Liver (tissue), 9 donors: ENCODE measurements around the gene SS18L1. TPM values are rescaled to one million over a fixed set of nuclear protein-coding genes. Genes with fewer than 3 reads are reported as not detected.

Source experiments
- DNase-seq: peaks from one replicate; pipeline ENCODE4 v3.0.0-alpha.2; 2017; ENCODE audit warnings: low spot score
- H3K27ac ChIP-seq, 2 donors: one replicate each; pipeline ENCODE4 v1.7.0; 2013; ENCODE audit warnings: inconsistent platforms in 2 of 2, low read length in 2 of 2, control low read depth in 1 of 2, low read depth in 1 of 2, mild to moderate bottlenecking in 1 of 2
- H3K27me3 ChIP-seq, 4 donors: one replicate each; pipeline versions ENCODE4 v1.6.1 to v1.7.0; 2013; ENCODE audit warnings: low read length in 3 of 4, inconsistent platforms in 1 of 4, mild to moderate bottlenecking in 1 of 4, moderate library complexity in 1 of 4; ENCODE audit not compliant: control insufficient read depth in 4 of 4, insufficient read depth in 4 of 4
- H3K36me3 ChIP-seq, 4 donors: one replicate each; pipeline versions ENCODE4 v1.6.1 to v1.7.0; 2013; ENCODE audit warnings: low read length in 3 of 4, mild to moderate bottlenecking in 3 of 4, low read depth in 1 of 4, moderate library complexity in 1 of 4; ENCODE audit not compliant: control insufficient read depth in 4 of 4, insufficient read depth in 3 of 4
- H3K4me1 ChIP-seq, 4 donors: one replicate each; pipeline versions ENCODE4 v1.6.1 to v1.7.0; 2013; ENCODE audit warnings: low read length in 3 of 4, mild to moderate bottlenecking in 3 of 4, moderate library complexity in 1 of 4; ENCODE audit not compliant: control insufficient read depth in 4 of 4, insufficient read depth in 4 of 4
- H3K4me3 ChIP-seq, 3 donors: one replicate each; pipeline versions ENCODE4 v1.6.1 to v1.7.0; 2013; ENCODE audit warnings: low read length in 3 of 3, control low read depth in 1 of 3, low read depth in 1 of 3, mild to moderate bottlenecking in 1 of 3
- H3K9ac ChIP-seq, 2 donors: one replicate each; pipeline ENCODE4 v1.7.0; 2013; ENCODE audit warnings: low read length in 2 of 2, mild to moderate bottlenecking in 2 of 2, moderate library complexity in 2 of 2, control low read depth in 1 of 2, low read depth in 1 of 2
- H3K9me3 ChIP-seq, 4 donors: one replicate each; pipeline versions ENCODE4 v1.6.1 to v1.7.0; 2013; ENCODE audit warnings: low read length in 3 of 4; ENCODE audit not compliant: control insufficient read depth in 4 of 4
- ATF3 ChIP-seq: IDR thresholded peaks from 2 replicates; pipeline ENCODE4 v1.6.1; 2016; ENCODE audit warnings: antibody characterized with exemption
- CTCF ChIP-seq: fragments of 150-350 bp; IDR thresholded peaks from 2 replicates; pipeline ENCODE4 v1.5.1; 2017; ENCODE audit warnings: improper control_type of control experiment, low read depth, low read length; ENCODE audit not compliant: missing input control
- FOXA1 ChIP-seq: IDR thresholded peaks from 2 replicates; pipeline ENCODE4 v1.6.1; 2016; ENCODE audit warnings: antibody characterized with exemption
- FOXA2 ChIP-seq: IDR thresholded peaks from 2 replicates; pipeline ENCODE4 v1.6.1; 2016; ENCODE audit warnings: antibody characterized with exemption
- GABPA ChIP-seq, 2 donors: IDR thresholded peaks in 1 of 2; conservative IDR thresholded peaks in 1 of 2; 2 replicates each; pipeline ENCODE4 v1.6.1; 2016; ENCODE audit warnings: antibody characterized with exemption in 2 of 2, mild to moderate bottlenecking in 1 of 2, moderate library complexity in 1 of 2
- HNF4A ChIP-seq, 2 donors: conservative IDR thresholded peaks; 2 replicates each; pipeline ENCODE4 v1.6.1; 2016; ENCODE audit warnings: antibody characterized with exemption in 2 of 2, mild to moderate bottlenecking in 2 of 2
- HNF4G ChIP-seq: IDR thresholded peaks from 2 replicates; pipeline ENCODE4 v1.6.1; 2016; ENCODE audit warnings: antibody characterized with exemption
- JUND ChIP-seq, 2 donors: IDR thresholded peaks; 2 replicates each; pipeline ENCODE4 v1.6.1; 2016; ENCODE audit warnings: antibody characterized with exemption in 2 of 2
- MAX ChIP-seq: IDR thresholded peaks from 2 replicates; pipeline ENCODE4 v1.6.1; 2016; ENCODE audit warnings: antibody characterized with exemption
- NR2F2 ChIP-seq: IDR thresholded peaks from 2 replicates; pipeline ENCODE4 v1.6.1; 2016; ENCODE audit warnings: antibody characterized with exemption
- RAD21 ChIP-seq, 2 donors: IDR thresholded peaks; 2 replicates each; pipeline ENCODE4 v1.6.1; 2016; ENCODE audit warnings: antibody characterized with exemption in 2 of 2, mild to moderate bottlenecking in 2 of 2
- REST ChIP-seq: IDR thresholded peaks from 2 replicates; pipeline ENCODE4 v1.6.1; 2016; ENCODE audit warnings: antibody characterized with exemption, mild to moderate bottlenecking
- SP1 ChIP-seq: IDR thresholded peaks from 2 replicates; pipeline ENCODE4 v1.6.1; 2018; ENCODE audit warnings: antibody characterized with exemption, mild to moderate bottlenecking
- TAF1 ChIP-seq: conservative IDR thresholded peaks from 2 replicates; pipeline ENCODE4 v1.6.1; 2016; ENCODE audit warnings: antibody characterized with exemption, mild to moderate bottlenecking
- ZBTB33 ChIP-seq: IDR thresholded peaks from 2 replicates; pipeline ENCODE4 v1.6.1; 2016; ENCODE audit warnings: antibody characterized with exemption
- WGBS: extraction: QIAGEN DNeasy Blood & Tissue Kit; methylation state at CpG from one replicate; pipeline ENCODE4 v1.1.7; 2013; 5-methylcytosine and 5-hydroxymethylcytosine counted together
- polyA plus RNA-seq, 2 donors: library from polyadenylated mRNA; stranded (reverse) in 1 of 2; unstranded in 1 of 2; fragments of 200-250 nt in 1 of 2; fragments of >200 nt in 1 of 2; fragmentation: Nextera tagmentation in 1 of 2; extraction: Ambion mirVana in 1 of 2; gene quantifications; one replicate each; pipeline versions ENCODE4 v1.2.1 to v1.2.3, GENCODE V29; 2013 to 2015
- total RNA-seq, 2 donors: library from RNA; depleted of rRNA; stranded (reverse); fragments of >200 nt; gene quantifications; one replicate each; pipeline ENCODE4 v1.2.3, GENCODE V29; 2014
- donor health status: healthy.
- donor health status: healthy.
- donor health status: healthy.
- donor health status: healthy.
- donor health status: healthy.

SS18L1 gene
- total and polyA plus RNA-seq, 4 donors = 6.1 to 24.3 (median 16.7) TPM

GRCh38 chr20:62136283-62137091 lies 7.1 kb upstream of the SS18L1 start:
- Histone ChIP-seq H3K4me3 (no peak overlapping the region), H3K36me3 (peaks cover 20 to 69% (median 58%) of the 10 kb centered on the region in 4 donors), H3K9me3 (no peaks in the 10 kb centered on the region), H3K27me3 (no peaks in the 10 kb centered on the region), H3K27ac (no peak overlapping the region), H3K4me1 (peaks cover 9 to 37% (median 23%) of the 10 kb centered on the region in 4 donors), H3K9ac (no peak overlapping the region)
- DNase-seq = peak; percentile 67
- WGBS = 66% methylated on average over 8 of the region's 8 CpGs
- TF ChIP-seq HNF4A (conservative IDR thresholded peaks at IDR 0.05) = no peak
- no peak for TF ChIP-seq GABPA (IDR thresholded peaks at IDR 0.05 in 1 of 2, conservative IDR thresholded peaks at IDR 0.05 in 1 of 2)
- TF ChIP-seq CTCF = peak; percentile 68
- TF ChIP-seq NR2F2 = no peak
- TF ChIP-seq SP1 = no peak
- TF ChIP-seq HNF4G = no peak
- TF ChIP-seq MAX = no peak
- peak; percentile 77 to 80 for TF ChIP-seq RAD21 (IDR thresholded peaks at IDR 0.05)

- H3K9ac ChIP-seq = no peak overlapping the region
- TF ChIP-seq HNF4G (no peak), RAD21 (IDR thresholded peaks at IDR 0.05) (no peak)
- no peaks in the 10 kb centered on the region for H3K27me3 ChIP-seq
- DNase-seq = no peak
- H3K36me3 ChIP-seq = peaks cover 18 to 64% (median 52%) of the 10 kb centered on the region in 4 donors
- no peaks in the 10 kb centered on the region for H3K9me3 ChIP-seq
- WGBS = 75% methylated on average over 6 of the region's 6 CpGs
- peaks cover 9 to 42% (median 28%) of the 10 kb centered on the region in 4 donors for H3K4me1 ChIP-seq
- H3K27ac ChIP-seq = no peak overlapping the region
- no peak overlapping the region for H3K4me3 ChIP-seq
These were observed 6.5 kb upstream of the SS18L1 start for GRCh38 chr20:62137092-62137384.

GRCh38 chr20:62137478-62138203 lies 5.9 kb upstream of the SS18L1 start:
- no peak overlapping the region for H3K9ac ChIP-seq
- H3K27ac ChIP-seq = no peak overlapping the region
- DNase-seq = no peak
- 79% methylated on average over 8 of the region's 8 CpGs for WGBS
- no peaks in the 10 kb centered on the region for H3K9me3 ChIP-seq
- peaks cover 17 to 59% (median 46%) of the 10 kb centered on the region in 4 donors for H3K36me3 ChIP-seq
- H3K27me3 ChIP-seq = no peaks in the 10 kb centered on the region
- peaks cover 9 to 42% (median 29%) of the 10 kb centered on the region in 4 donors for H3K4me1 ChIP-seq
- no peak overlapping the region for H3K4me3 ChIP-seq
- TF ChIP-seq JUND (IDR thresholded peaks at IDR 0.05) (no peak), ATF3 (no peak), TAF1 (no peak), ZBTB33 (no peak), SP1 (no peak), FOXA2 (no peak), FOXA1 (no peak), HNF4A (conservative IDR thresholded peaks at IDR 0.05) (no peak), HNF4G (no peak), NR2F2 (no peak), REST (no peak), CTCF (no peak), RAD21 (IDR thresholded peaks at IDR 0.05) (no peak)
